Heart left ventricle (tissue), 16 donors: ENCODE results near the gene LARP4. TPM values are rescaled to one million over a fixed set of nuclear protein-coding genes. Genes with fewer than 3 reads are reported as not detected.

ENCODE experiments used
- ATAC-seq, 4 donors: fragments of 200-7000 bp; cut with Tn5 transposase; one replicate each; pipeline ENCODE4 v1.9.1; 2020 to 2022; ENCODE audit warnings: moderate library complexity in 4 of 4, mild to moderate bottlenecking in 3 of 4, moderate number of reproducible peaks in 1 of 4
- DNase-seq, 5 donors: peaks; one replicate each; pipeline ENCODE4 v3.0.0-alpha.2; 2020
- H3K27ac ChIP-seq, 12 donors: fragments of 200-600 bp; sonication (generic) in 4 of 12; one replicate each; pipeline versions ENCODE4 v1.5.0 to v1.8.0; 2016 to 2022; ENCODE audit warnings: mild to moderate bottlenecking in 2 of 12
- H3K27me3 ChIP-seq, 9 donors: fragments of 200-600 bp; sonication (generic) in 2 of 9; one replicate each; pipeline versions ENCODE4 v1.5.1 to v1.8.0; 2016 to 2022; ENCODE audit warnings: mild to moderate bottlenecking in 3 of 9
- H3K36me3 ChIP-seq, 9 donors: fragments of 200-600 bp; sonication (generic) in 2 of 9; one replicate each; pipeline versions ENCODE4 v1.5.0 to v1.8.0; 2018 to 2022; ENCODE audit warnings: mild to moderate bottlenecking in 2 of 9
- H3K4me1 ChIP-seq, 12 donors: fragments of 200-600 bp; sonication (generic) in 4 of 12; one replicate each; pipeline versions ENCODE4 v1.5.0 to v1.8.0; 2016 to 2022; ENCODE audit warnings: mild to moderate bottlenecking in 3 of 12
- H3K4me3 ChIP-seq, 12 donors: fragments of 200-600 bp; sonication (generic) in 4 of 12; one replicate each; pipeline versions ENCODE4 v1.5.0 to v1.8.0; 2017 to 2022; ENCODE audit warnings: mild to moderate bottlenecking in 9 of 12, moderate library complexity in 4 of 12
- H3K9me3 ChIP-seq, 12 donors: fragments of 200-600 bp; sonication (generic) in 4 of 12; one replicate each; pipeline versions ENCODE4 v1.5.0 to v1.8.0; 2016 to 2022; ENCODE audit warnings: mild to moderate bottlenecking in 1 of 12
- POLR2A ChIP-seq, 2 donors: fragments of 450-650 bp; IDR thresholded peaks; one replicate each; pipeline ENCODE4 v1.6.1; 2017; ENCODE audit warnings: antibody characterized with exemption in 2 of 2, mild to moderate bottlenecking in 2 of 2, moderate library complexity in 2 of 2
- WGBS, 4 donors: extraction: QIAGEN DNeasy Blood & Tissue Kit in 2 of 4; methylation state at CpG; one replicate each; pipeline versions ENCODE4 v1.1.5 to v1.1.7; 2013 to 2018; 5-methylcytosine and 5-hydroxymethylcytosine counted together
- intact Hi-C, 10 donors: fragments of 100-400 bp; cut with DNase I; formaldehyde crosslinking; loops; one replicate each; pipeline versions ENCODE4 v1.11.1 to v1.14.2; 2022
- polyA plus RNA-seq, 2 donors: library from polyadenylated mRNA; stranded (reverse); fragments of 200-250 nt; gene quantifications; one replicate each; pipeline ENCODE4 v1.2.3, GENCODE V29; 2013
- total RNA-seq, 9 donors: library from RNA; depleted of rRNA in 2 of 9; stranded (reverse); fragments of >200 nt in 2 of 9; fragmentation: NEBNext Ultra II Directional in 3 of 9; extraction: Animal tissue kit (Norgen Biotek cat#: 25700) in 3 of 9; gene quantifications; one replicate each; pipeline versions ENCODE4 v1.1.0 to v1.2.4, GENCODE V29; 2016 to 2023
- TF ChIP-seq, protein P1 (sequence below), 12 donors: fragments of 200-600 bp; sonication (generic) in 4 of 12; IDR thresholded peaks; one replicate each; pipeline versions ENCODE4 v1.5.0 to v1.8.0; 2018 to 2022; ENCODE audit warnings: antibody characterized with exemption in 12 of 12, mild to moderate bottlenecking in 5 of 12
- donor health status: ischemic (EF 13 %, LVEDD 7.1; RV severe dilation, severe dysfunction).
- donor health status: healthy with polysubstance abuse.
- donor health status: DM: no; HTN: yes; CAD: no.
- donor health status: DM: no; HTN: no; CAD: no.
- donor health status: ischemic (EF 25% LVEDD 6.9; RV normal size, moderate dysfunction).
- donor health status: ischemic (EF 25% LVEDD 5.7; RV mildly dilated, moderate dysfunction).
- donor health status: healthy.
- donor health status: DM: yes; HTN: yes; CAD: no.
- donor health status: ischemic (EF 35%, LVEDD 5.7; RV mildly dilated, moderate dysfunction).
- donor health status: nonischemic (EF 11% LVEDD 7.7; RV severe dilation, severe dysfunction).
- donor health status: DM: yes; HTN: yes; CAD: no.
- donor health status: PGD.
- donor health status: ischemic (EF 29% LVEDD 5.4; RV normal size, mild dysfunction).
- donor health status: nonischemic (EF 23%, LVEDD 6.1; RV moderate dilation, normal function).

Gene LARP4
- total and polyA plus RNA-seq, 11 donors, result 10.3 to 77.1 (median 50.9) TPM

DNA sequence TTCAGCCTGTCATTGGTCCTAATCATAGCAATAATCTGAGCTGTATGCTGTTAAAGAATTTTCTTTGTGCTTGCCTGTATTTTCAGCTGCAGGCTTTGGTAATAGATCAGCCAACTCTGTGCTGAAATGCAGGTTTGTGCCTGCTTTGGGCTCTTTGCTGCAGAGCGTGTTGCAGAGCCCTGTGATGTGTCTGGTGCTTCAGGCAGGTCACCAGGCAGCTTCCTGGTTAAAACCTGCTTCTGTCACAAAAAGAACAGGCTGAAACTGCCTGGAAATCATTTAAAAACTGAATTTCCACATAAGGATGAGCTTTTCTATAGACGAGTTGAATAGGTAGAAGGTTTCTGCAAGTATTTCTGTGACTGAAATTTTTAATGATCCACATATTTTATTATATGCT lies 107.2 kb downstream of the LARP4 start:
- peak overlapping the region in 4 of 12 donors; percentile 56 to 97 (median 94) for H3K27ac ChIP-seq
- TF ChIP-seq, protein P1, sequence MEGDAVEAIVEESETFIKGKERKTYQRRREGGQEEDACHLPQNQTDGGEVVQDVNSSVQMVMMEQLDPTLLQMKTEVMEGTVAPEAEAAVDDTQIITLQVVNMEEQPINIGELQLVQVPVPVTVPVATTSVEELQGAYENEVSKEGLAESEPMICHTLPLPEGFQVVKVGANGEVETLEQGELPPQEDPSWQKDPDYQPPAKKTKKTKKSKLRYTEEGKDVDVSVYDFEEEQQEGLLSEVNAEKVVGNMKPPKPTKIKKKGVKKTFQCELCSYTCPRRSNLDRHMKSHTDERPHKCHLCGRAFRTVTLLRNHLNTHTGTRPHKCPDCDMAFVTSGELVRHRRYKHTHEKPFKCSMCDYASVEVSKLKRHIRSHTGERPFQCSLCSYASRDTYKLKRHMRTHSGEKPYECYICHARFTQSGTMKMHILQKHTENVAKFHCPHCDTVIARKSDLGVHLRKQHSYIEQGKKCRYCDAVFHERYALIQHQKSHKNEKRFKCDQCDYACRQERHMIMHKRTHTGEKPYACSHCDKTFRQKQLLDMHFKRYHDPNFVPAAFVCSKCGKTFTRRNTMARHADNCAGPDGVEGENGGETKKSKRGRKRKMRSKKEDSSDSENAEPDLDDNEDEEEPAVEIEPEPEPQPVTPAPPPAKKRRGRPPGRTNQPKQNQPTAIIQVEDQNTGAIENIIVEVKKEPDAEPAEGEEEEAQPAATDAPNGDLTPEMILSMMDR (IDR thresholded peaks at IDR 0.05), result no peak
- no peak for TF ChIP-seq POLR2A (IDR thresholded peaks at IDR 0.05)
- intact Hi-C loops, result loop anchor here in 7 of 10 donors (5.0 to 10.0 kb wide), 5 partner anchors 59 to 837 kb away; partner anchors contain the start of gene CELA1 (in 2 of the 7)
- no peaks in the 10 kb centered on the region for H3K9me3 ChIP-seq
- DNase-seq (no peak), ATAC-seq (no peak)
- H3K4me3 ChIP-seq, result peak overlapping the region in 1 of 12 donors; percentile 74
- WGBS, 4 donors, result 44 to 60% (median 52%) methylated on average over 2 of the region's 2 CpGs
- H3K4me1 ChIP-seq, result peaks cover 15 to 66% (median 47%) of the 10 kb centered on the region in 12 donors
- H3K27me3 ChIP-seq, result no peaks in the 10 kb centered on the region
- H3K36me3 ChIP-seq, result no peaks in the 10 kb centered on the region

DNA sequence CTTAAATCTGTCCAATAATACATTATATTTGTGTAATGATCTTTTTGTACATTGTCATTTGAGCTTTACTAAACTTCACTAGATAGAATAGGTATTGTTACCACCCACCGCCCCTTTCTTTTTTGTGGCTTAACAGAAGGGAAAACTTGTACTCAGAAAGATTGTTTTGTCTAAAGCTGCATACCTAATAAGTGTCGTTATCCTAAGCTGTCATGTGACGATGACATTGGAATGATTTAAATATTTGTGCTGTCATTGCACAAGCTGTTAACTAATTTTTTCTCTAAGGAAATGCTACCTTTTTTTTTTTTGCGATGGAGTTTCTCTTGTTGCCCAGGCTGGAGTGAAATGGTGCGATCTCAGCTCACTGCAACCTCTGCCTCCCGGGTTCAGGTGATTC lies 107.7 kb downstream of the LARP4 start:
- peaks cover 15 to 70% (median 48%) of the 10 kb centered on the region in 12 donors for H3K4me1 ChIP-seq
- ATAC-seq, result no peak
- peak overlapping the region in 4 of 12 donors; percentile 56 to 97 (median 94) for H3K27ac ChIP-seq
- TF ChIP-seq, protein P1 (IDR thresholded peaks at IDR 0.05), result no peak
- TF ChIP-seq POLR2A (IDR thresholded peaks at IDR 0.05), result no peak
- no peaks in the 10 kb centered on the region for H3K36me3 ChIP-seq
- H3K4me3 ChIP-seq, result peak overlapping the region in 1 of 12 donors; percentile 6
- no peaks in the 10 kb centered on the region for H3K9me3 ChIP-seq
- intact Hi-C loops, result loop anchor here in 7 of 10 donors (5.0 to 10.0 kb wide), 5 partner anchors 59 to 836 kb away; partner anchors contain the start of gene CELA1 (in 2 of the 7)
- WGBS, 4 donors, result 59 to 66% (median 64%) methylated on average over 6 of the region's 6 CpGs
- DNase-seq, result no peak
- no peaks in the 10 kb centered on the region for H3K27me3 ChIP-seq

DNA sequence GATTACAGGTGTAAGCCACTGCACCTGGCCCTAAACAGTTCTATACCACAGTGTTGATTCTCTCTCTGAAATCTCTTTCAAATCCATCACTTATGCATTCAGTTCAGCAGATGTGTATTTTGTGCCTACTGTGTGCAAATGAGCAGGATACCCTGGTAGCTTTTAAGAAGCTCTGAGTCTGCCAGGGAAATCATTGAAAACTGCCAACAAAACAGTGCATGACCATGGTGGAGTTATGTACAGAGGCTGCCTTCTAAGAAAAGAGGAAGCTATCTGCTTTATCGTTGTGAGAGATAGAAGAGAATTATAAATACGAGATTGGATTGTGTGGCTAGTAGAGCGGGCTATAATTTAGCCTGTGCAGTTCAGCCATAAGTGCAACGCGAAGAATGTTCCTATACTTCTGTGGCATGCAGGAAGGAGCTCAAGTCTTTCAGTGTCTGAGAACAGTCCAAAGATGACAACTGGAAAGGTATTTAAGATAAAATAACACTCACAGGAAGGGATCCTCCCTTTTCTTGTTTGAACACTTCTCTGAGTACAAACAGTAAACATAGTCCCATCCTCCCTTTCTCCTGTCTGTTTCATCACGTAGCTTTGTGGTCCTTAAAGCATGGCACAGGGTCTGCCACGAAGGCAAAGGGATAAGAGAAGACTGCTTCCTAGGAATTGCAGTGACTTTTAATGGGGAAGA lies 108.4 kb downstream of the LARP4 start:
- no peak for DNase-seq
- Histone ChIP-seq H3K36me3 (no peaks in the 10 kb centered on the region), H3K4me1 (peaks cover 15 to 73% (median 50%) of the 10 kb centered on the region in 12 donors), H3K9me3 (no peaks in the 10 kb centered on the region), H3K27me3 (no peaks in the 10 kb centered on the region), H3K4me3 (peak overlapping the region in 1 of 12 donors; percentile 6), H3K27ac (peak overlapping the region in 2 of 12 donors; percentile 92 to 97)
- intact Hi-C loops, result loop anchor here in 7 of 10 donors (5.0 to 10.0 kb wide), 5 partner anchors 58 to 836 kb away; partner anchors contain the start of gene CELA1 (in 2 of the 7)
- WGBS, 4 donors, result 40 to 44% (median 43%) methylated on average over 7 of the region's 7 CpGs
- no peak for ATAC-seq
- TF ChIP-seq, protein P1 (IDR thresholded peaks at IDR 0.05), result no peak
- no peak for TF ChIP-seq POLR2A (IDR thresholded peaks at IDR 0.05)

DNA sequence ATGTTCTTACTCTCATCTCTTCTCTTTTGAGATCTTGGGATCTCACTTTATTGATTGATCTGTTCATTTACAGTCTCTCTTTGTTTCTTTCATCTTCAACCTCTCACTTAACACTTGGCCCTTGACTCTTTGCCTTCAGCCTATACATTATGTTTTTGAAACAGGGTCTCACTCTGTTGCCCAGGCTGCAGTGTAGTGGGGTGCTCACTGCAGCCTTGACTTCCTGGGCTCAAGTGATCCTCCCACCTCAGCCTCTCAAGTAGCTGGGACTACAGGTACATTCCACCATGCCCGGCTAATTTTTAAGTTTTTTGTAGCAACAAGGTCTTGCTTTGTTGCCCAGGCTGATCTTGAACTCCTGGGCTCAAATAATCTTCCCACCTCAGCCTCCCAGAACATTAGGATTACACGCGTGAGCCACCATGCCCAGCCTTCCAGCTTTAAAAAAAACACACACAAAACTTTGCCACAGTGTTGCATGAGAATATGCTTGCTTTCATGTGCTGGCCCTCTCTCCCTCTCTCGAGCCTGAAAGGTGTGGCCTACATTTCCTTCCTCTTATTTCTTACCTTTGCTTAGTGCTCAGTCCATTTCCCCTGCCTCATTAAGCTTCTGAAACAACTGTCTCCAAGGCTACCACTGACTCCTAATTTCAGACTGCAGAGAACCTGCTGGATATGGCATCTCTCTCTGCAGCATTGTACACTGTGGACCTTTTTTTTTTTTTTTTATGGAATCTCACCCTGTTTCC lies 114.0 kb downstream of the LARP4 start:
- H3K9me3 ChIP-seq, result no peaks in the 10 kb centered on the region
- H3K4me3 ChIP-seq, result no peak overlapping the region
- intact Hi-C loops, result no loop called here
- H3K4me1 ChIP-seq, result peaks cover 4 to 80% (median 37%) of the 10 kb centered on the region in 12 donors
- H3K27me3 ChIP-seq, result no peaks in the 10 kb centered on the region
- peak overlapping the region in 1 of 12 donors; percentile 66 for H3K27ac ChIP-seq
- DNase-seq (no peak), ATAC-seq (no peak)
- H3K36me3 ChIP-seq, result no peaks in the 10 kb centered on the region
- TF ChIP-seq, protein P1 (IDR thresholded peaks at IDR 0.05), result no peak
- no peak for TF ChIP-seq POLR2A (IDR thresholded peaks at IDR 0.05)
- WGBS, 4 donors, result 77 to 86% (median 82%) methylated on average over 4 of the region's 4 CpGs
